Effector CD8-positive, alpha-beta T cell (primary cell): ENCODE results near the gene GMDS.
"Not testable (repeated sequence)": the region's sequence is repeated elsewhere in the genome, so short reads cannot be mapped to it uniquely, and the experiment has no call there.

Experiments
- DNase-seq: peaks from one replicate; lab custom pipeline; 2025; lab: John Stamatoyannopoulos, UW

GMDS gene

GRCh38 chr6:1770968-1771723 lies 474.3 kb downstream of the GMDS start:
- DNase-seq = no peak

- no peak for DNase-seq
Measured at GRCh38 chr6:1770435-1770843, 475.0 kb downstream of the GMDS start.

- DNase-seq = no peak
Measured at GRCh38 chr6:1767481-1768246, 477.7 kb downstream of the GMDS start.

GRCh38 chr6:1766654-1767053 lies 478.8 kb downstream of the GMDS start:
- no peak for DNase-seq

- DNase-seq = no peak
Measured at GRCh38 chr6:1765160-1765903, 480.1 kb downstream of the GMDS start.

- DNase-seq = no peak
Measured at GRCh38 chr6:1764397-1764987, 480.9 kb downstream of the GMDS start.

- DNase-seq = no peak
Measured at GRCh38 chr6:1763404-1763803, 482.0 kb downstream of the GMDS start.

GRCh38 chr6:1762203-1762602 lies 483.2 kb downstream of the GMDS start:
- no peak for DNase-seq

GRCh38 chr6:1761477-1761877 lies 483.9 kb downstream of the GMDS start:
- DNase-seq = no peak

- no peak for DNase-seq
Measured at GRCh38 chr6:1760876-1761275, 484.5 kb downstream of the GMDS start.

GRCh38 chr6:1759870-1760269 lies 485.5 kb downstream of the GMDS start:
- no peak for DNase-seq

- no peak for DNase-seq
Measured at GRCh38 chr6:1758076-1758679, 487.2 kb downstream of the GMDS start.

- DNase-seq = no peak
Measured at GRCh38 chr6:1757131-1757530, 488.3 kb downstream of the GMDS start.

GRCh38 chr6:1756472-1757129 lies 488.8 kb downstream of the GMDS start:
- DNase-seq = no peak

GRCh38 chr6:1751063-1751462 lies 494.3 kb downstream of the GMDS start:
- DNase-seq = not testable (repeated sequence)

- no peak for DNase-seq
Measured at GRCh38 chr6:1749041-1749440, 496.4 kb downstream of the GMDS start.

GRCh38 chr6:1747531-1747930 lies 497.9 kb downstream of the GMDS start:
- DNase-seq = no peak

- no peak for DNase-seq
Measured at GRCh38 chr6:1747003-1747402, 498.4 kb downstream of the GMDS start.

- no peak for DNase-seq
Measured at GRCh38 chr6:1745814-1746213, 499.6 kb downstream of the GMDS start.

GRCh38 chr6:1744543-1744942 lies 500.9 kb downstream of the GMDS start:
- DNase-seq = no peak

GRCh38 chr6:1739680-1740079 lies 505.7 kb downstream of the GMDS start:
- no peak for DNase-seq
